Neural crest cell (in vitro differentiated cells): ENCODE measurements around the gene PTPRK. TPM values are rescaled to one million over a fixed set of nuclear protein-coding genes. Genes with fewer than 3 reads are reported as not detected.

ENCODE experiments used
- DNase-seq: peaks from one replicate; pipeline ENCODE4 v3.0.0; 2021; ENCODE audit warnings: low read depth, mixed read lengths, low spot score
- H3K27ac Mint-ChIP-seq: one replicate; pipeline ENCODE4 v1.8.0; 2021; ENCODE audit warnings: mild to moderate bottlenecking, mixed read lengths; ENCODE audit not compliant: unreplicated experiment
- H3K27me3 Mint-ChIP-seq: 2 replicates; pipeline ENCODE4 v1.8.0; 2021; ENCODE audit warnings: low read depth, mild to moderate bottlenecking, mixed read lengths
- H3K36me3 Mint-ChIP-seq: 2 replicates; pipeline ENCODE4 v1.8.0; 2021; ENCODE audit warnings: low read depth, mild to moderate bottlenecking, mixed read lengths
- H3K4me1 Mint-ChIP-seq: 2 replicates; pipeline ENCODE4 v1.8.0; 2021; ENCODE audit warnings: mixed read lengths
- H3K4me3 Mint-ChIP-seq: one replicate; pipeline ENCODE4 v1.8.0; 2021; ENCODE audit warnings: mild to moderate bottlenecking, mixed read lengths
- H3K9me3 Mint-ChIP-seq: 2 replicates; pipeline ENCODE4 v1.8.0; 2021; ENCODE audit warnings: mixed read lengths
- total RNA-seq: library from RNA; stranded (reverse); gene quantifications from 2 replicates; pipeline ENCODE4 v1.2.1, GENCODE V29; 2021
- TF ChIP-seq, protein P1 (sequence below): fragments of 200-600 bp; sonication (generic); conservative IDR thresholded peaks from 2 replicates; pipeline ENCODE4 v1.5.0; 2021; ENCODE audit warnings: antibody characterized with exemption, mild to moderate bottlenecking

The PTPRK gene
- total RNA-seq, 1 donor from 2014 or later = 30.8 TPM

DNA sequence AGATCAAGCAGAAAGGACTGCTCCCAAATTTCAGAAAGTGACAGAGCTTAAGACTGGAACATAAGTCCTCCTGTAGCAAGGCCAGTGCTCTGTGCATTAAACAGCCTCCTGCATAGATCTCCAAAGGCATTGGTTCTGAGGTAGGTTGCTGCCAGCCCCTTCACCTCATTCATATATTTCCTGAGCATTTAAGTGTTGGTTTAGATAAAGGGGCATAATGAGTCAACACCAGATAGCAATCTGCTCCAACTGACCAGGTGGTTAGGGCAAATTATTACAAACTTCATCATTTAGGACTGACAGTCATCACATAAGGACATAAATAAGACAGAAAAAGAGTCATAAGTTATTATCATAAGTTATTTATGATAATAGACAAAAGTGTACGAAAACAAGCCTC, 10.7 kb downstream of the PTPRK start:
- no peaks in the 10 kb centered on the region for H3K36me3 Mint-ChIP-seq
- H3K4me1 Mint-ChIP-seq = peaks cover 21% of the 10 kb centered on the region
- TF ChIP-seq, protein P1, sequence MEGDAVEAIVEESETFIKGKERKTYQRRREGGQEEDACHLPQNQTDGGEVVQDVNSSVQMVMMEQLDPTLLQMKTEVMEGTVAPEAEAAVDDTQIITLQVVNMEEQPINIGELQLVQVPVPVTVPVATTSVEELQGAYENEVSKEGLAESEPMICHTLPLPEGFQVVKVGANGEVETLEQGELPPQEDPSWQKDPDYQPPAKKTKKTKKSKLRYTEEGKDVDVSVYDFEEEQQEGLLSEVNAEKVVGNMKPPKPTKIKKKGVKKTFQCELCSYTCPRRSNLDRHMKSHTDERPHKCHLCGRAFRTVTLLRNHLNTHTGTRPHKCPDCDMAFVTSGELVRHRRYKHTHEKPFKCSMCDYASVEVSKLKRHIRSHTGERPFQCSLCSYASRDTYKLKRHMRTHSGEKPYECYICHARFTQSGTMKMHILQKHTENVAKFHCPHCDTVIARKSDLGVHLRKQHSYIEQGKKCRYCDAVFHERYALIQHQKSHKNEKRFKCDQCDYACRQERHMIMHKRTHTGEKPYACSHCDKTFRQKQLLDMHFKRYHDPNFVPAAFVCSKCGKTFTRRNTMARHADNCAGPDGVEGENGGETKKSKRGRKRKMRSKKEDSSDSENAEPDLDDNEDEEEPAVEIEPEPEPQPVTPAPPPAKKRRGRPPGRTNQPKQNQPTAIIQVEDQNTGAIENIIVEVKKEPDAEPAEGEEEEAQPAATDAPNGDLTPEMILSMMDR = no peak
- H3K4me3 Mint-ChIP-seq = no peak overlapping the region
- DNase-seq = no peak
- H3K27me3 Mint-ChIP-seq = no peaks in the 10 kb centered on the region
- no peak overlapping the region for H3K27ac Mint-ChIP-seq
- H3K9me3 Mint-ChIP-seq = no peaks in the 10 kb centered on the region

DNA sequence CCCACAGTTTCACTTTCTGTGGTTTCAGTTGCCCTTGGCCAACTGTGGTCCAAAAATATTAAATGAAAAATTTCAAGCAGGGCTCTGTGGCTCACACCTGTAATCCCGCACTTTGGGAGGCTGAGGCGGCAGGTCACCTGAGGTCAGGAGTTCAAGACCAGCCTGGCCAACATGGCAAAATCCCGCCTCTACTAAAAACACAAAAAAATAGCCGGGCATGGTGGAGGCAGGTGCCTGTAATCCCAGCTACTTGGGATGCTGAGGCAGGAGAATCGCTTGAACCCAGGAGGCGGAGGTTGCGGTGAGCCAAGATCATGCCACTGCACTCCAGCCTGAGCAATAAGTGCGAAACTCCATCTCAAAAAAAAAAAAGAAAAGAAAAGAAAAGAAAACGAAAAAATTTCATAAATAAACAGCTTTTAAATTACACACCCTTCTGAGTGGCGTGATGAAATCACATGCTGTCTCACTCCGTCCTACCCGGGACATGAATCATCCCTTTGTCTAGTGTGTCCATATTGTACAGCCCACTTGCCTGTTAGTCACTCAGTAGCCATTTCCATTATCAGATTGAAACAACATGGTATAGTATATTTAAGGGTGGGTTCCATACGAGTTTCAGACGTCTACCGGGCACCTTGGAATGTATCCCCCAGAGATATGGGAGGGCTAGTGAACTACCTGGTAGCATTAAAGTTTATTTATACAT, 11.7 kb downstream of the PTPRK start:
- H3K9me3 Mint-ChIP-seq = no peaks in the 10 kb centered on the region
- no peak overlapping the region for H3K4me3 Mint-ChIP-seq
- H3K36me3 Mint-ChIP-seq = no peaks in the 10 kb centered on the region
- H3K4me1 Mint-ChIP-seq = peaks cover 21% of the 10 kb centered on the region
- H3K27me3 Mint-ChIP-seq = no peaks in the 10 kb centered on the region
- no peak overlapping the region for H3K27ac Mint-ChIP-seq
- TF ChIP-seq, protein P1 = no peak
- DNase-seq = no peak

DNA sequence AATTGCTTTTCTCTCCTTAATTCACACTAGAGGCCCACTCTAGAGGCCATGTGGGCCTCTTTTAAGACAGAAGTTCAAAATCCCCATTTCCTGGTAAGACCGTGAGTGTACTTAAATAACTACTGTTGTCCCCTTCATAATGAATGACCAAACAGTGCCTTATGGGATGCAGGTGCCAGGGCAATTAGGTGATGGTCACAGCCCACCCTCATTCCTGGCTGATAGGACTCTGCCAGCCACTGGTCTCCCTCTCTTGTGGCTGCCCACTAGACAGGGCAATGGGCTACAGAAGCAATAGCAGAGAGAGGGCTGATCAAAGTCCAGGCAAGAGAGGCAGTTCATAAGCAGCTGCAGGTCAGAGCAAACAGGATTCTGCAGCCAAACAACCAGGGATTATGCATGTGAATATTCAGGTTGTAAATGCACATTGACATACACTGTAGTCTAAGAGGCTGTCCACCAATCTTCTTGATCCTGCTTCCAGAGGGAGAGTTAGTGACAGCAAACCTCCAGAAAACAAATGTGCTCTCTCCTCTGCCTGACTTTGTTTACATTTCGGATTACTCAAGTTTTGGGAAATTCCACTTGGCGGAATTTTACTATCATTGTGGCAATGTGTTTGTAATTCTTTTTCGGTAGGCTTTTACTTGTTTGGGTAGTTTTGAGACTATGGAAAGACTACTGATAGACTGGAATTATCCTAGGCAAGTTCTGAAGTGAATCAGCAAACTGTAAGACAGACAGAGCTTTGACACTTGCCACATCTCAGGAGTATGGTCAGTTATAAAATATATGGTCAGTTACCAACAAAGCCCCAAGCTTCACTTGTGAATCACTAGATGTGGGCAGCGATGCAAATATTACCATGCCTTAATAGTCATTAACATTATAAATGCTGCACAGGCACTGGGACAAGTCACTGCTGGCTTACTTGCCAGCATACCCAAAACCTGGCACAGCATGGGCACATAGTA, 12.8 kb downstream of the PTPRK start:
- Mint-ChIP-seq H3K9me3 (no peaks in the 10 kb centered on the region), H3K4me3 (no peak overlapping the region), H3K27me3 (no peaks in the 10 kb centered on the region), H3K27ac (peak overlapping the region; percentile 45), H3K4me1 (peaks cover 21% of the 10 kb centered on the region), H3K36me3 (no peaks in the 10 kb centered on the region)
- no peak for DNase-seq
- TF ChIP-seq, protein P1 = no peak

DNA sequence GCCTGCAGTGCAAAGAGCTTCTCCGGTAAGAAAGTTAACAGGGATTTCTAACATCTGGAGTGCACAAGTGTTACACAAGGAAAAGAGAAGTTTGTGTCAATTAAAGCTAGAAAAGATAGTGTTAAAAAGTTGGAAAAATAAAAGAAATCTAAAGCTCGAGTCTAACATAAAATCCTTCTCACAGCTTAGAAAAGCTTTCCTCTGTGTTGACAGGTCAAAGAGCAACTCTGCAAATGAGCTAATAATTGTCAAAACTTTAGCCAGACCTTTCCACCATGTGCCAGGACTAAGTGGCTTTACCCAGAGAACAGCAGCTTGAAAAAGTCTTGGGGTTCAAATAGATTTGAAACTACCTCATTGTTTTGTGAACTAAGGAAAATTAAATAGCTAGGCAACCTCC, 14.8 kb downstream of the PTPRK start:
- Mint-ChIP-seq H3K36me3 (no peaks in the 10 kb centered on the region), H3K4me1 (peaks cover 21% of the 10 kb centered on the region), H3K4me3 (no peak overlapping the region), H3K27ac (no peak overlapping the region), H3K9me3 (no peaks in the 10 kb centered on the region), H3K27me3 (no peaks in the 10 kb centered on the region)
- TF ChIP-seq, protein P1 = no peak
- no peak for DNase-seq

DNA sequence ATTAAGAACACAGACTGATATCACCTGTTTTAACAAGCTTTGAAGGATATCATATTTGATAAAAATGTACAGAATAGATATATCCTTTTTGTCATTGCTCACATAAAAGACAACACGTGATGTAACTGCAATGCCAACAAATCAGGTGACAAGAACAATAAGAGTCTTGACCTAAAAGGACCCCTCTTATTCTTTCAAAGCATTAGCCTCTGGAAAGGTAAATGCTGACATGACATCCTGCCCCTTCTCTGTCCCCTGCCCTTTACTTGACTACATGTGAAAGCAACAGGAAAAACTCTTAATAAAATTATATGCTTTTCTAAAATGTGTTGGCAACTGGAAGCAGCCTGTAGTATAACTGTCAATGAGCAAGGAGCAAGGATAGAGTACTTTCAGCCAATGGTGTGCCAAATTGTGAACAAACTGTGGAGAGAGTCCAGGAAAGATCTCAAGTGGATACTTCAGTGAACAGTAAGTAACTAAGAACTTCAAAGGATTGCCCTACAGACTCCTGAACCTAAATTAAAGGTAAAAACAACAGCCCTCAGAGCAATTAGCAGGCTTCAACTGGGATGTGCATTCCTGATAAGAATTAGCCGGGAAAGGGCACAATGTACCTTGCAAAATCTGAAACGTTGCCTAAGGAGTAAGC, 16.3 kb downstream of the PTPRK start:
- Mint-ChIP-seq H3K9me3 (no peaks in the 10 kb centered on the region), H3K36me3 (no peaks in the 10 kb centered on the region), H3K4me3 (no peak overlapping the region), H3K4me1 (peaks cover 14% of the 10 kb centered on the region), H3K27me3 (no peaks in the 10 kb centered on the region), H3K27ac (no peak overlapping the region)
- TF ChIP-seq, protein P1 = no peak
- no peak for DNase-seq
